Measurements from ENCODE around the gene NUP35.

GRCh38 chr2:183112577-183112976, 11.7 kb upstream of the NUP35 start:
- no peak for TF ChIP-seq EGR1 (IDR thresholded peaks at IDR 0.05; ENCODE audit: low read depth)
- no peak for TF ChIP-seq POLR2A (IDR thresholded peaks at IDR 0.05; ENCODE audit: borderline replicate concordance, extremely low read depth, insufficient read depth, insufficient read length)
- TF ChIP-seq POLR2AphosphoS5 (IDR thresholded peaks at IDR 0.05; ENCODE audit: low read depth, low read length): no peak
- TF ChIP-seq, protein P1, sequence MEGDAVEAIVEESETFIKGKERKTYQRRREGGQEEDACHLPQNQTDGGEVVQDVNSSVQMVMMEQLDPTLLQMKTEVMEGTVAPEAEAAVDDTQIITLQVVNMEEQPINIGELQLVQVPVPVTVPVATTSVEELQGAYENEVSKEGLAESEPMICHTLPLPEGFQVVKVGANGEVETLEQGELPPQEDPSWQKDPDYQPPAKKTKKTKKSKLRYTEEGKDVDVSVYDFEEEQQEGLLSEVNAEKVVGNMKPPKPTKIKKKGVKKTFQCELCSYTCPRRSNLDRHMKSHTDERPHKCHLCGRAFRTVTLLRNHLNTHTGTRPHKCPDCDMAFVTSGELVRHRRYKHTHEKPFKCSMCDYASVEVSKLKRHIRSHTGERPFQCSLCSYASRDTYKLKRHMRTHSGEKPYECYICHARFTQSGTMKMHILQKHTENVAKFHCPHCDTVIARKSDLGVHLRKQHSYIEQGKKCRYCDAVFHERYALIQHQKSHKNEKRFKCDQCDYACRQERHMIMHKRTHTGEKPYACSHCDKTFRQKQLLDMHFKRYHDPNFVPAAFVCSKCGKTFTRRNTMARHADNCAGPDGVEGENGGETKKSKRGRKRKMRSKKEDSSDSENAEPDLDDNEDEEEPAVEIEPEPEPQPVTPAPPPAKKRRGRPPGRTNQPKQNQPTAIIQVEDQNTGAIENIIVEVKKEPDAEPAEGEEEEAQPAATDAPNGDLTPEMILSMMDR (IDR thresholded peaks at IDR 0.05 in 2 of 3, conservative IDR thresholded peaks at IDR 0.05 in 1 of 3; ENCODE audit: borderline replicate concordance in 1 of 3, insufficient read depth in 1 of 3, low read depth in 2 of 3, low read length in 2 of 3): no peak
- no peak for TF ChIP-seq SP1 (IDR thresholded peaks at IDR 0.05; ENCODE audit: low read depth)
- TF ChIP-seq TCF7L2 (IDR thresholded peaks at IDR 0.05; ENCODE audit: borderline replicate concordance, extremely low read depth, insufficient read depth, insufficient read length): no peak
- no peak for TF ChIP-seq ZFX (IDR thresholded peaks at IDR 0.05)
- TF ChIP-seq CEBPB (IDR thresholded peaks at IDR 0.05; ENCODE audit: low read depth): no peak
- TF ChIP-seq ELF1 (IDR thresholded peaks at IDR 0.05; ENCODE audit: borderline replicate concordance, low read depth): no peak
- TF ChIP-seq EZH2 (IDR thresholded peaks at IDR 0.05): no peak
- no peak for TF ChIP-seq CBX3 (IDR thresholded peaks at IDR 0.05; ENCODE audit: low read depth)
- TF ChIP-seq, protein P2, sequence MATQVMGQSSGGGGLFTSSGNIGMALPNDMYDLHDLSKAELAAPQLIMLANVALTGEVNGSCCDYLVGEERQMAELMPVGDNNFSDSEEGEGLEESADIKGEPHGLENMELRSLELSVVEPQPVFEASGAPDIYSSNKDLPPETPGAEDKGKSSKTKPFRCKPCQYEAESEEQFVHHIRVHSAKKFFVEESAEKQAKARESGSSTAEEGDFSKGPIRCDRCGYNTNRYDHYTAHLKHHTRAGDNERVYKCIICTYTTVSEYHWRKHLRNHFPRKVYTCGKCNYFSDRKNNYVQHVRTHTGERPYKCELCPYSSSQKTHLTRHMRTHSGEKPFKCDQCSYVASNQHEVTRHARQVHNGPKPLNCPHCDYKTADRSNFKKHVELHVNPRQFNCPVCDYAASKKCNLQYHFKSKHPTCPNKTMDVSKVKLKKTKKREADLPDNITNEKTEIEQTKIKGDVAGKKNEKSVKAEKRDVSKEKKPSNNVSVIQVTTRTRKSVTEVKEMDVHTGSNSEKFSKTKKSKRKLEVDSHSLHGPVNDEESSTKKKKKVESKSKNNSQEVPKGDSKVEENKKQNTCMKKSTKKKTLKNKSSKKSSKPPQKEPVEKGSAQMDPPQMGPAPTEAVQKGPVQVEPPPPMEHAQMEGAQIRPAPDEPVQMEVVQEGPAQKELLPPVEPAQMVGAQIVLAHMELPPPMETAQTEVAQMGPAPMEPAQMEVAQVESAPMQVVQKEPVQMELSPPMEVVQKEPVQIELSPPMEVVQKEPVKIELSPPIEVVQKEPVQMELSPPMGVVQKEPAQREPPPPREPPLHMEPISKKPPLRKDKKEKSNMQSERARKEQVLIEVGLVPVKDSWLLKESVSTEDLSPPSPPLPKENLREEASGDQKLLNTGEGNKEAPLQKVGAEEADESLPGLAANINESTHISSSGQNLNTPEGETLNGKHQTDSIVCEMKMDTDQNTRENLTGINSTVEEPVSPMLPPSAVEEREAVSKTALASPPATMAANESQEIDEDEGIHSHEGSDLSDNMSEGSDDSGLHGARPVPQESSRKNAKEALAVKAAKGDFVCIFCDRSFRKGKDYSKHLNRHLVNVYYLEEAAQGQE (IDR thresholded peaks at IDR 0.05; ENCODE audit: low read depth): no peak
- TF ChIP-seq, protein P3, sequence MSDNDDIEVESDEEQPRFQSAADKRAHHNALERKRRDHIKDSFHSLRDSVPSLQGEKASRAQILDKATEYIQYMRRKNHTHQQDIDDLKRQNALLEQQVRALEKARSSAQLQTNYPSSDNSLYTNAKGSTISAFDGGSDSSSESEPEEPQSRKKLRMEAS (IDR thresholded peaks at IDR 0.05): no peak
